K562 (cell line): ENCODE measurements around the gene ANTXRL. TPM values are rescaled to one million over a fixed set of nuclear protein-coding genes. Genes with fewer than 3 reads are reported as not detected.
A peak's percentile ranks its signal among the peaks of the same experiment; 100 is the strongest.

Source experiments
- ATAC-seq: fragments of 200-7000 bp; cut with Tn5 transposase; 3 replicates; pipeline ENCODE4 v1.9.1; 2020; ENCODE audit warnings: moderate library complexity
- BruUV-seq: library from RNA; stranded (reverse); fragments of 400-500 nt; replicated peaks from 2 replicates; lab custom pipeline; 2021; lab: Mats Ljungman, UMichigan
- CTCF ChIA-PET: fragments of 300-600 bp; formaldehyde crosslinking; extraction: SDS; loops from one replicate; lab custom pipeline; 2021; ENCODE audit warnings: low intra/inter-chr PET ratio; lab: Yijun Ruan, JAX
- POLR2A ChIA-PET: fragments of 300-600, 350-650 bp; sonication (Branson Sonifier 250); formaldehyde crosslinking; extraction: SDS; loops from one replicate; lab custom pipeline; 2021; ENCODE audit warnings: antibody characterized with exemption, inconsistent platforms; lab: Yijun Ruan, JAX
- DNase-seq, 4 experiments: peaks; one replicate each; pipeline versions ENCODE4 v3.0.0 to v3.0.0-alpha.2; 2011 to 2018; ENCODE audit warnings: low spot score in 3 of 4, mixed read lengths in 3 of 4; ENCODE audit errors: extremely low read depth in 1 of 4
- FAIRE-seq: peaks from 2 replicates; lab custom pipeline; 2011; peaks lifted over from hg19 to GRCh38; lab: Jason Lieb, UNC
- H2AFZ ChIP-seq: 2 replicates; pipeline ENCODE4 v1.6.0; 2011; ENCODE audit warnings: low read depth, low read length, control low read depth, inconsistent platforms
- H3K27ac ChIP-seq: fragments of 200-600 bp; 3 replicates; pipeline ENCODE4 v1.8.0; 2011; ENCODE audit warnings: low read depth, mild to moderate bottlenecking, control low read depth, inconsistent platforms, low read length, moderate library complexity, mixed read lengths; ENCODE audit errors: extremely low read depth
- H3K27me3 ChIP-seq, 2 experiments: fragments of 300-600 bp in 1 of 2; 2 replicates in 1 of 2; 3 replicates in 1 of 2; pipeline versions ENCODE4 v1.6.0 to v1.8.0; 2011; ENCODE audit warnings: inconsistent platforms in 2 of 2, low read length in 2 of 2, mild to moderate bottlenecking in 1 of 2, mixed read lengths in 1 of 2, moderate library complexity in 1 of 2; ENCODE audit not compliant: control insufficient read depth in 2 of 2, insufficient read depth in 2 of 2
- H3K36me3 ChIP-seq: fragments of 300-600 bp; 3 replicates; pipeline ENCODE4 v1.8.0; 2011; ENCODE audit warnings: mild to moderate bottlenecking, low read length, inconsistent platforms; ENCODE audit not compliant: control insufficient read depth, insufficient read depth
- H3K4me1 ChIP-seq, 2 experiments: fragments of 200-600 bp in 1 of 2; replicated peaks in 1 of 2; 2 replicates in 1 of 2; 3 replicates in 1 of 2; pipeline versions ENCODE4 v1.5.1 to v1.8.0; 2011; ENCODE audit warnings: inconsistent platforms in 2 of 2, low read length in 2 of 2, mild to moderate bottlenecking in 1 of 2, mixed read lengths in 1 of 2, moderate library complexity in 1 of 2; ENCODE audit not compliant: control insufficient read depth in 2 of 2, insufficient read depth in 2 of 2
- H3K4me2 ChIP-seq: 2 replicates; pipeline ENCODE4 v1.6.1; 2011; ENCODE audit warnings: low read length, control low read depth, inconsistent platforms, mixed read lengths; ENCODE audit not compliant: insufficient read depth
- H3K4me3 ChIP-seq: fragments of 200-600 bp; sonication (generic), shearing (Covaris generic); 2 replicates; pipeline ENCODE4 v1.5.1; 2016; ENCODE audit warnings: control low read depth, inconsistent platforms
- H3K79me2 ChIP-seq: fragments of 200-600 bp; 3 replicates; pipeline ENCODE4 v1.8.0; 2011; ENCODE audit warnings: low read length, inconsistent platforms; ENCODE audit not compliant: control insufficient read depth, insufficient read depth
- H3K9ac ChIP-seq, 2 experiments: 2 replicates each; pipeline versions ENCODE4 v1.6.0 to v1.6.1; 2011; ENCODE audit warnings: low read depth in 2 of 2, low read length in 2 of 2, control low read depth in 1 of 2, inconsistent platforms in 1 of 2, mild to moderate bottlenecking in 1 of 2, mixed read lengths in 1 of 2; ENCODE audit not compliant: insufficient read depth in 1 of 2
- H3K9me1 ChIP-seq: one replicate; pipeline ENCODE4 v1.6.0; 2011; ENCODE audit warnings: inconsistent platforms, mild to moderate bottlenecking, low read length, moderate library complexity; ENCODE audit not compliant: control insufficient read depth, insufficient read depth
- H3K9me3 ChIP-seq: replicated peaks from 2 replicates; pipeline ENCODE4 v1.5.1; 2011; ENCODE audit warnings: low read depth, low read length, inconsistent platforms; ENCODE audit not compliant: control insufficient read depth, insufficient read depth
- H4K20me1 ChIP-seq: replicated peaks from 2 replicates; pipeline ENCODE4 v1.6.1; 2011; ENCODE audit warnings: low read length, inconsistent platforms, mixed read lengths; ENCODE audit not compliant: control insufficient read depth, insufficient read depth
- LEF1 ChIP-seq: fragments of 450-650 bp; IDR thresholded peaks from 2 replicates; pipeline ENCODE4 v1.6.1; 2016; ENCODE audit warnings: mild to moderate bottlenecking
- SPI1 ChIP-seq: IDR thresholded peaks from 2 replicates; pipeline ENCODE4 v1.6.1; 2011; ENCODE audit warnings: low read depth, low read length, control low read depth, borderline replicate concordance
- ZNF12 ChIP-seq: sonication (generic); formaldehyde crosslinking; IDR thresholded peaks from 2 replicates; pipeline ENCODE4 v1.4.0; 2020; ENCODE audit warnings: mild to moderate bottlenecking, missing genetic modification reagents
- ZNF263 ChIP-seq: sonication (generic); formaldehyde crosslinking; IDR thresholded peaks from 2 replicates; pipeline ENCODE4 v1.8.0; 2022; ENCODE audit warnings: mild to moderate bottlenecking, missing genetic modification reagents, borderline replicate concordance
- WGBS: fragments of 100-300 bp; shearing (Covaris generic); methylation state at CpG from one replicate; pipeline ENCODE4 v1.1.6; 2016; ENCODE audit warnings: low coverage, mixed read lengths; ENCODE audit not compliant: insufficient coverage; ENCODE audit errors: missing lambda C conversion rate; 5-methylcytosine and 5-hydroxymethylcytosine counted together
- in situ Hi-C: fragments of 300-500 bp; cut with MboI; formaldehyde crosslinking; loops from 4 replicates; pipeline ENCODE4 v1.15.0; 2018; ENCODE audit warnings: inconsistent platforms, mixed read lengths
- intact Hi-C: fragments of 100-400 bp; cut with micrococcal nuclease; formaldehyde crosslinking; loops from 2 replicates; pipeline ENCODE4 v1.14.2; 2022
- polyA plus RNA-seq, 8 experiments: library from polyadenylated mRNA; depleted of rRNA in 4 of 8; stranded (reverse) in 5 of 8; unstranded in 3 of 8; fragments of >200 nt; fragmentation: Nextera tagmentation in 2 of 8; fragmentation: Illumina TruSeq in 1 of 8; extraction: Ambion mirVana in 2 of 8; extraction: Trizol in 1 of 8; gene quantifications; 2 replicates each; pipeline versions ENCODE4 v1.2.1 to v1.2.3, GENCODE V29; 2011 to 2014; ENCODE audit warnings: inconsistent platforms in 1 of 8, missing spikeins in 1 of 8
- total RNA-seq, 7 experiments: library from RNA; depleted of rRNA in 6 of 7; stranded (reverse); fragments of >200 nt in 6 of 7; fragmentation: Illumina TruSeq in 2 of 7; extraction: Trizol in 2 of 7; gene quantifications; 2 replicates each; pipeline versions ENCODE4 v1.2.1 to v1.2.3, GENCODE V29; 2011 to 2021; ENCODE audit warnings: low replicate concordance in 1 of 7

Gene ANTXRL
- total and polyA plus RNA-seq, 9 of the 15 experiments (the other 6 are each of a cell fraction or from before 2014, with no cell fraction given): not detected

DNA sequence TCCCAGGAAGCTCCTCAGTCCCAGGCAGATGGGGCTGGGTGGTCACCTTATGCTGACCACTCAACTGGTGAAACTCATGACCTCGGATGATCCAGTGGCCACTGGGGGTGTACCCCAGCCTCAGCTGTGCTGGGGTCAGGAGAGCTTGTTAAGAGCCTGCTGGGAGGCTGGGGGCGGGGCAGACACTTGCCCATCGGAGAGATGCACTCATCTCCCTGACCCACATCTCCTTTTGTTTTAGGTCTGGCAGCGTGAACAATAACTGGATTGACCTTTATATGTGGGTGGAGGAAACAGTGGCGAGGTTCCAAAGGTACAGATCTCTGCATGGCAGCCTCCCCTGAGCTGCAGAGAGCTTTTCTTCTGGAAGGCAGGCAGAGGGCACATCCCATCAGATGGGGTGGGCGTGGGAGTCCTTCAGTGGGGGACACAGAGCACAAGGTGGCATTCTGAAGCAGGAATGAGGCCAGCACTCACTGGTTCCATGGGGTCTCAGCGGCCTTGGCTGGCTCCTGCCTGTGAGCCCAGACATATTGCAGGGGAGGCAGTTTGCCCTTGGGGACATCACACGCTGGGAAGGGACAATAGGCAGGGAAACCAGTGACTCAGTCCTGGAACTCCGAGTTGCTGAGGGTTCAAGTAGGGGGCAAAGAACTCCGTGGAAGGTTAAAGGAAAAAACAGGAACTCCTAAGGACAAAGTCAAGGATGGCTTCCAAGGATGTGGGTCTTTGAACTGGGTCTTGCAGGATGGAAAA, 5.2 kb downstream of the ANTXRL start:
- no peaks in the 10 kb centered on the region for H3K36me3 ChIP-seq
- 0 out of 2 replicates have a peak, but pooled peaks cover 5% of the 10 kb centered on the region for H4K20me1 ChIP-seq
- POLR2A ChIA-PET: interaction anchor here (0.9 kb wide), 1 partner anchor 22 kb away, joined by 4 read pairs; no protein-coding TSS in a partner anchor
- peak in 1 of 4 experiments; percentile 8 for DNase-seq
- TF ChIP-seq SPI1: peak; percentile 43; the same call in 1 of the 2 replicates
- no peak for TF ChIP-seq LEF1
- no peaks in the 10 kb centered on the region for H3K9me3 ChIP-seq
- no peak for ATAC-seq
- BruUV-seq: no TSS peak
- H3K27me3 ChIP-seq: peaks cover 28 to 69% of the 10 kb centered on the region in 2 experiments
- FAIRE-seq: no peak
- no peak overlapping the region for H2AFZ ChIP-seq
- H3K9me1 ChIP-seq: no peaks in the 10 kb centered on the region
- no peak overlapping the region for H3K4me2 ChIP-seq
- no peak overlapping the region for H3K27ac ChIP-seq
- H3K4me3 ChIP-seq: no peak overlapping the region
- in situ Hi-C loops (loop anchor here (25.0 kb wide), 1 partner anchor 1595 kb away; no protein-coding TSS in a partner anchor), intact Hi-C loops (no loop called here)
- WGBS: under 1% methylated on average over 10 of the region's 10 CpGs
- H3K9ac ChIP-seq: no peak overlapping the region
- H3K79me2 ChIP-seq: no peaks in the 10 kb centered on the region
- peaks cover 0 to 11% of the 10 kb centered on the region in 2 experiments; a peak in 1 of 5 replicates for H3K4me1 ChIP-seq
- CTCF ChIA-PET: no interaction called here

GRCh38 chr10:46292573-46293023, 5.8 kb downstream of the ANTXRL start:
- FAIRE-seq (no peak), DNase-seq (no peak), ATAC-seq (no peak)
- Histone ChIP-seq H3K27me3 (peaks cover 28 to 69% of the 10 kb centered on the region in 2 experiments), H3K4me1 (peaks cover 0 to 14% of the 10 kb centered on the region in 2 experiments; a peak in 2 of 5 replicates), H3K4me2 (no peak overlapping the region), H2AFZ (no peak overlapping the region), H3K9me1 (no peaks in the 10 kb centered on the region), H3K79me2 (no peaks in the 10 kb centered on the region), H3K9me3 (no peaks in the 10 kb centered on the region), H3K27ac (no peak overlapping the region), H3K4me3 (no peak overlapping the region), H3K36me3 (no peaks in the 10 kb centered on the region), H4K20me1 (0 out of 2 replicates have a peak, but pooled peaks cover 5% of the 10 kb centered on the region), H3K9ac (no peak overlapping the region)
- in situ Hi-C loops: loop anchor here (25.0 kb wide), 1 partner anchor 1595 kb away; no protein-coding TSS in a partner anchor
- intact Hi-C loops: no loop called here
- BruUV-seq: no TSS peak
- peak; percentile 79 for TF ChIP-seq ZNF263 (CRISPR knock-in tag)
- no peak for TF ChIP-seq ZNF12 (CRISPR knock-in tag)
- 2% methylated on average over 6 of the region's 6 CpGs for WGBS
- POLR2A ChIA-PET: interaction anchor here (0.9 kb wide), 1 partner anchor 22 kb away, joined by 4 read pairs; no protein-coding TSS in a partner anchor
- CTCF ChIA-PET: no interaction called here
